IPS-18a (cell line): Measurements from ENCODE around the gene SLC6A14.

ENCODE experiments used
- H3K27ac ChIP-seq: one replicate; pipeline ENCODE4 v1.5.1; 2013; ENCODE audit warnings: low read length
- H3K27me3 ChIP-seq: one replicate; pipeline ENCODE4 v1.6.1; 2013; ENCODE audit warnings: mild to moderate bottlenecking, low read length; ENCODE audit not compliant: control insufficient read depth, insufficient read depth
- H3K36me3 ChIP-seq: one replicate; pipeline ENCODE4 v1.6.1; 2013; ENCODE audit warnings: low read depth, low read length; ENCODE audit not compliant: control insufficient read depth
- H3K4me1 ChIP-seq: one replicate; pipeline ENCODE4 v1.6.1; 2013; ENCODE audit warnings: low read depth, low read length; ENCODE audit not compliant: control insufficient read depth
- H3K4me3 ChIP-seq: one replicate; pipeline ENCODE4 v1.5.1; 2013; ENCODE audit warnings: low read length
- H3K9ac ChIP-seq: one replicate; pipeline ENCODE4 v1.6.1; 2013; ENCODE audit warnings: mild to moderate bottlenecking, low read length, moderate library complexity
- H3K9me3 ChIP-seq: one replicate; pipeline ENCODE4 v1.6.1; 2013; ENCODE audit warnings: low read depth, low read length; ENCODE audit not compliant: control insufficient read depth

Gene SLC6A14, protein sequence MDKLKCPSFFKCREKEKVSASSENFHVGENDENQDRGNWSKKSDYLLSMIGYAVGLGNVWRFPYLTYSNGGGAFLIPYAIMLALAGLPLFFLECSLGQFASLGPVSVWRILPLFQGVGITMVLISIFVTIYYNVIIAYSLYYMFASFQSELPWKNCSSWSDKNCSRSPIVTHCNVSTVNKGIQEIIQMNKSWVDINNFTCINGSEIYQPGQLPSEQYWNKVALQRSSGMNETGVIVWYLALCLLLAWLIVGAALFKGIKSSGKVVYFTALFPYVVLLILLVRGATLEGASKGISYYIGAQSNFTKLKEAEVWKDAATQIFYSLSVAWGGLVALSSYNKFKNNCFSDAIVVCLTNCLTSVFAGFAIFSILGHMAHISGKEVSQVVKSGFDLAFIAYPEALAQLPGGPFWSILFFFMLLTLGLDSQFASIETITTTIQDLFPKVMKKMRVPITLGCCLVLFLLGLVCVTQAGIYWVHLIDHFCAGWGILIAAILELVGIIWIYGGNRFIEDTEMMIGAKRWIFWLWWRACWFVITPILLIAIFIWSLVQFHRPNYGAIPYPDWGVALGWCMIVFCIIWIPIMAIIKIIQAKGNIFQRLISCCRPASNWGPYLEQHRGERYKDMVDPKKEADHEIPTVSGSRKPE

DNA sequence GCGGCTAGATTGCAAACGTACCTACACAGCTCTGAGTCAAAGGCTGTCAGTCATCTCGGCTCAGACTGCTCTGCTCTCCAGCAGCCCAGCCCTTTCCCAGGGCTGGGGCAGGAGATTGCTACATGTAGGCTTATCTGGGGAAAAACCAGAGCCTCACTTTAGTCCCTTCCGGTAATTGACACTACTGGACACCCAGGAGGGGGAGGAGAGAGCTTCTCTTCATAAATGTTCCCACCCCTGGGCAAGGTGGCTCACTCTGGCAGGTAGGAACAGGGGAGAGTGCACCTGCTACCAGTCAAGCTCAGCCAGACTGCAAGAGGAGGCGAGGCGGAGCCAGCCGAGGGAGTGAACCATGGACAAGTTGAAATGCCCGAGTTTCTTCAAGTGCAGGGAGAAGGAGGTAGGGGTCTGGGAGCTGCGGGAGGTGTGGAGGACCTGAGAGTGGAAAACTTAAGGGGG is at the start of gene SLC6A14:
TSS of gene SLC6A14 (plus strand) at position 249 of the 459 bp plus-strand sequence. CDS start at position 353, 104 bp downstream.
- no peaks in the 10 kb centered on the region for H3K36me3 ChIP-seq
- H3K27me3 ChIP-seq = no peaks in the 10 kb centered on the region
- H3K4me1 ChIP-seq = no peaks in the 10 kb centered on the region
- H3K9ac ChIP-seq = no peak within 1 kb of the TSS
- no peaks in the 10 kb centered on the region for H3K9me3 ChIP-seq
- H3K4me3 ChIP-seq = no peak within 1 kb of the TSS
- no peak within 1 kb of the TSS for H3K27ac ChIP-seq

DNA sequence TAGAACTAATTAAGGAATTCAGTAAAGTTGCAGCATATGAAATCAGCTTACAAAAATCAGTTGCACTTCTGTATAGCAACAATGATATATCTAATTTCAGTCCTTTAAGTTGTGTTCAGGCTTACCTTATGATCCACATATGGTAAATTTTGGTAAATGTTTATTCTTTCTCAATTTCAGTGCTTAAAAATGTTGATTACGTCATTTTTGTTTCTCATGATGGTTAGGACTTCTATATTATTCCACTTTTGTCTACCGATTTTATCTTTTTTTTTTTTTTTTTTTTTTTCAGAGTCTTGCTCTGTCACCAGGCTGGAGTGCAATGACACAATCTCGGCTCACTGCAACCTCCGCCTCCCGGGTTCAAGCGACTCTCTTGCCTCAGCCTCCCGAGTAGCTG is 40.7 kb upstream of the SLC6A14 start:
- no peaks in the 10 kb centered on the region for H3K36me3 ChIP-seq
- H3K4me3 ChIP-seq = no peak overlapping the region
- no peak overlapping the region for H3K9ac ChIP-seq
- H3K9me3 ChIP-seq = no peaks in the 10 kb centered on the region
- H3K27me3 ChIP-seq = no peaks in the 10 kb centered on the region
- no peak overlapping the region for H3K27ac ChIP-seq
- H3K4me1 ChIP-seq = no peaks in the 10 kb centered on the region

DNA sequence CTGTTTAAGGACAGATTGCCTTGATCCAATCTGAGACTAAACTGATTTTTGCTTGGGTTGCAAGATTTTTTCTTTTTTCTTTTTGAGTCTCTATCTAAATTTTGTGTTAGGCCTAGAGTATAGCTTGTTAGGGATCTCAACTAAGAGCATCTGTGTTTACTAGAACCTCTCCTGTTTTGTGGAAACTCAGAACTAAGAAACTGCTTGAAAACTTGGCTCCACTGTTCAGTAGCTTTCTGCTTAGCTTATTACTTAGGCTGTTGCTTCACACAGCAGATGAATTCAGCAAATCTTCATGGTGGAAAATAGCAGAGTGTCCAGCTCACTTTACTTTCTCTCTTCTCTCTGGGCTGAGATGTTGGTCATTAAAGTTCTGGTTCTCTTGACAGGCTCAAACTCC is 36.7 kb upstream of the SLC6A14 start:
- H3K36me3 ChIP-seq = no peaks in the 10 kb centered on the region
- H3K9me3 ChIP-seq = no peaks in the 10 kb centered on the region
- no peak overlapping the region for H3K4me3 ChIP-seq
- H3K27me3 ChIP-seq = no peaks in the 10 kb centered on the region
- no peaks in the 10 kb centered on the region for H3K4me1 ChIP-seq
- no peak overlapping the region for H3K9ac ChIP-seq
- H3K27ac ChIP-seq = no peak overlapping the region

DNA sequence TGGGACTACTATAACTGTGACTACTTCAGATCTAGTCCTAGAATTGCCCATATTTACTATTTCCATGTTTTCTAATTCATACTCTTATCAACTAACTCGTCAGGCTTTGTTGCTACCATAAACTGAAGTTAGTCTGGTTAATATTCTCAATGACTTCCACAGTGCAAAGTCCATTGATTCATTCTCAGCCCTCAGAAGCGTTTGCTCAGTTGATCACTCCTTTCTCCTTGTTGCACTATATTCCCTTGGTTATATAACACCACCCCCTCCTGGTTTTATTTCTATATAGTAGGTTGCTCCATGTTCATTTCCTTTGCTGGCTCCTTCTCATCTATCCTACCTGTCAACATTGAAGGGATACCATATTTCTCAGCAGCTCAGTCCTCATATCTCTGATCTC is 27.2 kb upstream of the SLC6A14 start:
- H3K27me3 ChIP-seq = no peaks in the 10 kb centered on the region
- no peak overlapping the region for H3K9ac ChIP-seq
- H3K4me1 ChIP-seq = no peaks in the 10 kb centered on the region
- H3K9me3 ChIP-seq = no peaks in the 10 kb centered on the region
- no peak overlapping the region for H3K4me3 ChIP-seq
- no peak overlapping the region for H3K27ac ChIP-seq
- no peaks in the 10 kb centered on the region for H3K36me3 ChIP-seq

DNA sequence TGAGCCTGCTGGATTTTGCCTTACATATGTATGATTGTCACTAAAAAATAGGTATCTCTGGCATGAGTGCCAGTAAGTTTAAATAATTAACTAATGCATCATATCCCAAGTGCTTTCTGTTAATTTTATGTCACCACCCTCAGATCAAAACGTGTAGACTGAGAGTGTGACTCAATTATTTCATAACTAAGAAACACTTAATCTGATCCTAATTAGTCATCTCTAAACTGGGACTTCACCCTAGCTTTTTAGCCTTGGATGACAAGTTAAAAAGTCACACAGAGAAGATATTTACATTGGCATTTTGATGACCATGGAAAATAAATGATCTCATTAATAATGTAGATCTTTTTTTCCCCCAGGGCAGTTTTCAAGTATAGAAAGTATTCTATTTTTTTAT is 23.1 kb upstream of the SLC6A14 start:
- no peaks in the 10 kb centered on the region for H3K4me1 ChIP-seq
- H3K9me3 ChIP-seq = no peaks in the 10 kb centered on the region
- no peak overlapping the region for H3K9ac ChIP-seq
- H3K4me3 ChIP-seq = no peak overlapping the region
- H3K27me3 ChIP-seq = no peaks in the 10 kb centered on the region
- no peak overlapping the region for H3K27ac ChIP-seq
- no peaks in the 10 kb centered on the region for H3K36me3 ChIP-seq

DNA sequence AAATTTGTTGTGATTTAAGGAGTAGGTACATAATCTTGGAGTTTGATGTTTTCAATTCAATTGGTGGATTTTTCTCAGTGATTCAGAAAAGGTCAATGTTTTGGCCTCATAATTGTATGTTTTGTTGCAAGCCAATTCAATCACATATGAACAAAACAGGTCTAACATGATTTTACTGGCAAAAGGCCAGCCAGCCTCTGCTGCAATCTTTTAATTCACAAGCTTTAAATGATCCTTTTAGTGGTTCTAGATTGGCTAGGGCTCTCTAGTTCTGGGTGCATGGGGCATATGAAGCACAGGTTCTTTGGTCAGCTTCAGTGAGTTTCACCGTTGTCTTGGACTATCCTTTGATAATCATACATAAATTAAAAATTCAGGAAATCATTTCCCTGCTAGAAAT is 19.2 kb upstream of the SLC6A14 start:
- H3K4me1 ChIP-seq = no peaks in the 10 kb centered on the region
- no peaks in the 10 kb centered on the region for H3K36me3 ChIP-seq
- no peaks in the 10 kb centered on the region for H3K27me3 ChIP-seq
- no peaks in the 10 kb centered on the region for H3K9me3 ChIP-seq
- no peak overlapping the region for H3K9ac ChIP-seq
- H3K27ac ChIP-seq = no peak overlapping the region
- no peak overlapping the region for H3K4me3 ChIP-seq

DNA sequence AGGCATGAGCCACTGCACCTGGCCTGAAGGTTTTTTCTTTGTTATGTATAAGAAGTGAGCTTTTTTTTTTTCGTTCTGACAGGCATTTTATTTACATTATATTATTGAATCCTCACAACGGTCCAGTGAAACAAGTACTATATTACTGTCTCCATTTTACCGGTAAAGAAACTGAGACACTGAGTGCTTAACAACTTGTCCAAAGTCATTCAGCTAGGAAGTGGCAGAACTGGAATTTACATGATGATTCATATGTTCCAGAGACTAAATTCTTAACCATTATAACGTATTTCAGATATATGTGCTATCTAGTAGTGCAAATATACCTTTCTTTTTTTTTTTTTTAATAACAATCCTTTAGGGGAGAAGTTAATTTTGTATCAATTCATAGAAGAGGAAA is 18.4 kb upstream of the SLC6A14 start:
- Histone ChIP-seq H3K9me3 (no peaks in the 10 kb centered on the region), H3K4me1 (no peaks in the 10 kb centered on the region), H3K27me3 (no peaks in the 10 kb centered on the region), H3K9ac (no peak overlapping the region), H3K4me3 (no peak overlapping the region), H3K27ac (no peak overlapping the region), H3K36me3 (no peaks in the 10 kb centered on the region)

DNA sequence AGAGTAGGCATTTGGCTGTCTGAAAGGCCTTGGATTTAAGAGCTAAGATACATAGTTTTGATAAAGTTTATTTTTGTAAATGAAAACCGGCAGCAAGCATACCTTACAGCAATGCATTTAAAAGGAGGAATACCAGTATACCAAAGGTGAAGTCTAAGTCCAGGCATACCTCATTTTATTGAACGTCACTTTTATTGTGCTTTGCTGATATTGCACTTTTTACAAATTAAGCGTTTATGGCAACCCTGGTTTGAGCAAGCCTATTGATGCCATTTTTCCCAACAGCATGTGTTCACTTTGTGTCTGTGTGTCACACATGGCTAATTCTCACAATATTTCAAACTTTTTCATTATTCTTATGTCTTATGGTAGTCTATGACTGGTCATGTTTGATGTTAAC is 8.4 kb upstream of the SLC6A14 start:
- Histone ChIP-seq H3K9me3 (no peaks in the 10 kb centered on the region), H3K9ac (no peak overlapping the region), H3K27ac (no peak overlapping the region), H3K4me1 (no peaks in the 10 kb centered on the region), H3K36me3 (no peaks in the 10 kb centered on the region), H3K4me3 (no peak overlapping the region), H3K27me3 (no peaks in the 10 kb centered on the region)

DNA sequence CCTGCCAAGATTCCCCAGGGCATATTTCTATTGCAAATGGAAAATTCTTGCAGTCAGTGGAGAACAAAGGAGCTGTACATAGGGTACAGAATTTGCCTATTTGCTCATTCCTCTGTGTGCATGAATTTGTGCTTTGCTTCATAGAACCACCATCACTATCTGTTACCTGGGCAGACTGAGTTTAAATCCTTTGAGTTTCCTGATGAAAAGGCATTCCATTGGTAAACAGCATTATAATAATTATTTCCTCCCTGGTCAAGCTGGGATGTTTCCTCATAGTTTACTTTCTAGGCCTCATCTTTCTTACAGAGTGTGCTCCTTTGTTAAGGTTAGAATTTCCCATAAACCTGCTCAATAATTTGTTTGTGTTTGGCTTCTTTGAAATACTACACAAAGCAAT is 809 bp upstream of the SLC6A14 start:
- H3K4me1 ChIP-seq = no peaks in the 10 kb centered on the region
- no peak overlapping the region for H3K4me3 ChIP-seq
- H3K36me3 ChIP-seq = no peaks in the 10 kb centered on the region
- H3K27ac ChIP-seq = no peak overlapping the region
- H3K9ac ChIP-seq = no peak overlapping the region
- H3K9me3 ChIP-seq = no peaks in the 10 kb centered on the region
- no peaks in the 10 kb centered on the region for H3K27me3 ChIP-seq

DNA sequence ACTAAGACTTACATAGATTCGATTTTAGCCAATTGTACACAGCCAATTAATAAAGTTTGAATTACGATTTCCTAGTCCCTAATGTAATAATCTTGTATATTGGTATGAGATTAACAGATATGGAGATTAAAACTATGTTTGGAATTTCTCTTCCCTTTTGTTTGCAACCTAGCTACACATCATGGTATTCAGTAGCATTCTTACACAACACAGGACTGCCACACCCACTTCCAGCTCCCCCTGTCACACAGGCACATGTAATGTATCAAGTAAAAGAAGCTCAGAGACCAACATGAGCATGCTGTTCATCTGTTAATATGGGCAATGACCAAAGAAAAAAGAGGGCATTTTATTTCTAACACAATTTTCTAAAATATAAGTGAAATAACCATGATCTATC is 12.8 kb downstream of the SLC6A14 start:
- H3K36me3 ChIP-seq = no peaks in the 10 kb centered on the region
- no peak overlapping the region for H3K4me3 ChIP-seq
- no peaks in the 10 kb centered on the region for H3K27me3 ChIP-seq
- H3K27ac ChIP-seq = no peak overlapping the region
- no peak overlapping the region for H3K9ac ChIP-seq
- no peaks in the 10 kb centered on the region for H3K4me1 ChIP-seq
- no peaks in the 10 kb centered on the region for H3K9me3 ChIP-seq

DNA sequence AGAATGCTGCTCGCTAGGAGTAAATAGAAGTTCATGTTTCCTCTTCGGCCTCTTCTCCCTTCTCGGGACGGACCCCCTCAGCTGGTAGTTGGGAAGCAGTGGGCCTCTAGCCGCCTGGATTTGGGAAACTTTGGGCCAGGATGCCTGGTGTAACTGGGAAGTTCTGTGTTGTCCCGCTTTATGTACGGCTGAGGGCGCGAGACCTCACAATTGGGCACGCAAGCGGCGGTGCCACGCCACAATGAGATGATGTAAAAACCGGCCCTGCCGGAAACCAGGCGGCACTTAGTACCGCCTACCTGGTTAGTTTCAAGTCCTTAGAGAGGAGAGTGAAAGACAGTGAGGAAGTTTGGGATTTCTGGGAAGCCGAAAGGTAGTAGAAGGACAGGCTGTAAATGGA is 26.4 kb downstream of the SLC6A14 start, which contains the start of gene CT83:
TSS of gene CT83 (minus strand) at position 155 of the 400 bp plus-strand sequence. CDS start at position 35, 120 bp downstream.
- H3K9ac ChIP-seq = no peak within 1 kb of the TSS
- H3K27ac ChIP-seq = no peak within 1 kb of the TSS
- H3K27me3 ChIP-seq = no peaks in the 10 kb centered on the region
- H3K9me3 ChIP-seq = no peaks in the 10 kb centered on the region
- H3K4me3 ChIP-seq = no peak within 1 kb of the TSS
- no peaks in the 10 kb centered on the region for H3K36me3 ChIP-seq
- H3K4me1 ChIP-seq = no peaks in the 10 kb centered on the region

DNA sequence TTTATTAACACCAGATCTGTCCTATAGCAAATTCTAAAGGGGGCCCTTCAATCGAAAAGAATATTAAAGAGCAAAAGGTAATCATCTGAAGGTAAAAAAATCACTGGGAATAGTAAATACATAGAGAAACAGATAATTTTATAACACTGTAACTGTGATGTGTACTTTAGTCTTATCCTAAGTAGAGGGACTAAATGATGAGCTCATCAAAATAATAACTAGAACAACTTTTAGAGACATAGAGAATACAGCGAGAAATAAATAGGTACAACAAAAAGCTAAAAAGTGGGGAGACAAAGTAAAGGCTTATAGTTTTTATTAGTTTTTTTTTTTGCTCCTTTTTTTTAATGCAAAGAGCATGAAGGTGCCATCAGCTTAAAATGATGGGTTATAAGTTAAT is 43.7 kb downstream of the SLC6A14 start:
- Histone ChIP-seq H3K27me3 (no peaks in the 10 kb centered on the region), H3K4me3 (no peak overlapping the region), H3K4me1 (no peaks in the 10 kb centered on the region), H3K36me3 (no peaks in the 10 kb centered on the region), H3K9ac (no peak overlapping the region), H3K9me3 (no peaks in the 10 kb centered on the region), H3K27ac (no peak overlapping the region)
